Esophagus squamous epithelium (tissue), 5 donors: ENCODE results near the gene COMT. TPM values are rescaled to one million over a fixed set of nuclear protein-coding genes. Genes with fewer than 3 reads are reported as not detected.

Experiments
- DNase-seq: peaks from one replicate; lab custom pipeline; 2025; lab: John Stamatoyannopoulos, UW
- H3K27ac ChIP-seq, 4 donors: fragments of 200-600 bp; sonication (generic); one replicate each; pipeline ENCODE4 v1.5.1; 2016 to 2019; ENCODE audit warnings: mild to moderate bottlenecking in 1 of 4
- H3K27me3 ChIP-seq, 4 donors: fragments of 200-600 bp; sonication (generic); 1 replicate in 3 of 4; 2 replicates in 1 of 4; pipeline versions ENCODE4 v1.5.1 to v1.6.0; 2017 to 2021; ENCODE audit warnings: antibody characterized with exemption in 1 of 4
- H3K36me3 ChIP-seq, 3 donors: fragments of 200-600 bp; sonication (generic); one replicate each; pipeline ENCODE4 v1.5.1; 2016 to 2019
- H3K4me1 ChIP-seq, 3 donors: fragments of 200-600 bp; sonication (generic); one replicate each; pipeline ENCODE4 v1.5.1; 2017 to 2019
- H3K4me3 ChIP-seq, 4 donors: fragments of 200-600 bp; sonication (generic); 1 replicate in 3 of 4; 2 replicates in 1 of 4; pipeline ENCODE4 v1.5.1; 2016 to 2019; ENCODE audit warnings: mild to moderate bottlenecking in 2 of 4, moderate library complexity in 1 of 4
- H3K9me3 ChIP-seq, 3 donors: fragments of 200-600 bp; sonication (generic); one replicate each; pipeline ENCODE4 v1.5.1; 2016 to 2019
- CTCF ChIP-seq, 6 experiments: fragments of 450-650 bp in 4 of 6; fragments of 200-600 bp in 2 of 6; sonication (generic) in 2 of 6; IDR thresholded peaks; one replicate each; pipeline ENCODE4 v1.5.1; 2016 to 2019; ENCODE audit warnings: antibody characterized with exemption in 6 of 6, mild to moderate bottlenecking in 4 of 6, moderate library complexity in 4 of 6
- POLR2A ChIP-seq, 4 donors: fragments of 450-650 bp; IDR thresholded peaks; one replicate each; pipeline ENCODE4 v1.6.1; 2017; ENCODE audit warnings: antibody characterized with exemption in 4 of 4, mild to moderate bottlenecking in 4 of 4, moderate library complexity in 3 of 4
- WGBS, 2 donors: methylation state at CpG; one replicate each; pipeline ENCODE4 v1.1.5; 2018; 5-methylcytosine and 5-hydroxymethylcytosine counted together
- intact Hi-C: fragments of 100-400 bp; cut with DNase I; formaldehyde crosslinking; loops from one replicate; pipeline ENCODE4 v1.15.0; 2022
- total RNA-seq, 4 donors: library from RNA; depleted of rRNA; stranded (reverse); fragments of >200 nt; gene quantifications; one replicate each; pipeline ENCODE4 v1.1.0, GENCODE V29; 2016
- donor health status: DM: yes; HTN: yes; CAD: no.

The COMT gene
- total RNA-seq, 4 donors from 2014 or later, result 210 to 422 (median 234) TPM

DNA sequence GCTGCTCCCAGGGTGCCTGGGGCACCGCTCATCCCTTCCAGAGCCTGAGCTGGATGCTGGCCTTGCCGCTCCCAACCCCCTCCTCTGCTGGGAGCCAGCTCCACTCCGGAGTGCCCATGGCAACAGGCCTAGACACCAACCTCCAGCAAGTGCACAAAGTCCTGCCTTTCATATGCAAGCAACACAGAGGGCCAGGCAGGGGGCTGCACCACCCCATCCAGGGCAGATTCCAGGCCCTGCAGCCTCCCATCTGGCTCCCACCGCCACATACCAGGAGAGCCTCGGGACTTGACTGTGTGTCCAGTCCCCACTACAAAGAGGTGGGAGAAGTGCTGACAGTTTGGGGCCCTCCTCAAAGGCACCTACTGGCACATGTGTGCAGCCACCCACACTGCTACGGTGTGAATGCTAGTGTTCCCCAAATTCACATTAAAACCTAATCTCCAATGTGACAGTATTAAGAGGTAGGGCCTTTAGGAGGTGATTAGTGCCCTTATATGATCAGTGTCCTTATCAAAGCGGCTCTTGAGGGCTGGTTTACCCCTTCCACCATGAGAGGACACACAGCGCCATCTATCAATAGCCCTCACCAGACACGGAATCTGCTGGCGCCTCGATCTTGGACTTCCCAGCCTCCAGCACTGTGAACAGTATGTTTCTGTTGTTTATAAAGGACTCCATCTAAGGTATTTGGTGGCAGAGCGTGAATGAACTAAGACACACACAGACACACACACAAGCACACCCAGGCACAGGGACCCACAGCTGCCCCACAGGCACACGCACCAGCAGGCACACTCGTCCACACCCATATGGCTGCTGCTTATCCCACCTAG lies 58.9 kb downstream of the COMT start:
- WGBS, 2 donors, result 72 to 82% methylated on average over 5 to 8 of the region's 14 CpGs
- peaks cover 0 to 18% (median 13%) of the 10 kb centered on the region in 3 donors for H3K4me1 ChIP-seq

DNA sequence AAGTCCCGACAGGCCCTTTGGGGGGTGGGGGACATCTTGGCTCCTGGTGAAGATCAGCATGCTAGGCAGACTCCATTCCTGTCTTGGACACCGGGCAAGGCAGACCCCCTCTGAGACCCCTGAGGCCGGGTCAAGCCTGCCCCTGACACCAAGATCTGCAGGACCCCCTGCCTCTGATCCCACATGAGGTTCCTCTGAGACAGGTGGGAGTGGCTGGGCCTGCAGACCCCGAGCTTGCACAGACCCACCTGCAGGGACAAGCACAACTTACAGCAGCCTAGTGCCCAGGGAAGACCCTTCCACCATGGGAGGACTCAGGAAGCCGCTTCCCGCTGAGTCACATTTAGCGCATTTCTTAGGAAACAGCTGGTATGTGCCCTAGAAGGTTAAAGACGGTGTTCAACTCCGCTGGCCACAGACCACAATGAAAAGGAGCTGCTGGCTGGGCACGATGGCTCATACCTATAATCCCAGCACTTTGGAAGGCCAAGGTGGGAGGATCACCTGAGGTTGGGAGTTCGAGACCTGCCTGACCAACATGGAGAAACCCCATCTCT lies 59.6 kb downstream of the COMT start:
- peaks cover 0 to 5% (median 0%) of the 10 kb centered on the region in 3 donors for H3K9me3 ChIP-seq
- DNase-seq, result no peak
- no peak overlapping the region for H3K4me3 ChIP-seq
- peaks cover 0 to 12% (median 7%) of the 10 kb centered on the region in 3 donors for H3K4me1 ChIP-seq
- WGBS, 2 donors, result 61 to 85% methylated on average over 4 to 6 of the region's 11 CpGs
- no peaks in the 10 kb centered on the region for H3K27me3 ChIP-seq
- intact Hi-C loops, result no loop called here
- no peaks in the 10 kb centered on the region for H3K36me3 ChIP-seq
- no peak overlapping the region for H3K27ac ChIP-seq
- no peak for TF ChIP-seq CTCF (IDR thresholded peaks at IDR 0.05)
- no peak for TF ChIP-seq POLR2A (IDR thresholded peaks at IDR 0.05)

More for the DNA sequence above, 58.9 kb downstream of the COMT start:
- H3K27me3 ChIP-seq, result no peaks in the 10 kb centered on the region
- H3K9me3 ChIP-seq, result peaks cover 0 to 5% (median 0%) of the 10 kb centered on the region in 3 donors
- intact Hi-C loops, result no loop called here
- TF ChIP-seq CTCF (IDR thresholded peaks at IDR 0.05) (no peak), POLR2A (IDR thresholded peaks at IDR 0.05) (no peak)
- no peak overlapping the region for H3K4me3 ChIP-seq
- no peaks in the 10 kb centered on the region for H3K36me3 ChIP-seq
- H3K27ac ChIP-seq, result no peak overlapping the region
- DNase-seq, result no peak

GRCh38 chr22:20002128-20002527 lies 60.6 kb downstream of the COMT start:
- DNase-seq, result no peak
- Histone ChIP-seq H3K9me3 (peaks cover 0 to 5% (median 0%) of the 10 kb centered on the region in 3 donors), H3K27ac (no peak overlapping the region), H3K4me3 (no peak overlapping the region), H3K36me3 (no peaks in the 10 kb centered on the region), H3K4me1 (peaks cover 0 to 12% (median 5%) of the 10 kb centered on the region in 3 donors), H3K27me3 (no peaks in the 10 kb centered on the region)
- intact Hi-C loops, result no loop called here
- no peak for TF ChIP-seq POLR2A (IDR thresholded peaks at IDR 0.05)
- no peak for TF ChIP-seq CTCF (IDR thresholded peaks at IDR 0.05)
- 74 to 75% methylated on average over 5 to 9 of the region's 9 CpGs for WGBS, 2 donors

DNA sequence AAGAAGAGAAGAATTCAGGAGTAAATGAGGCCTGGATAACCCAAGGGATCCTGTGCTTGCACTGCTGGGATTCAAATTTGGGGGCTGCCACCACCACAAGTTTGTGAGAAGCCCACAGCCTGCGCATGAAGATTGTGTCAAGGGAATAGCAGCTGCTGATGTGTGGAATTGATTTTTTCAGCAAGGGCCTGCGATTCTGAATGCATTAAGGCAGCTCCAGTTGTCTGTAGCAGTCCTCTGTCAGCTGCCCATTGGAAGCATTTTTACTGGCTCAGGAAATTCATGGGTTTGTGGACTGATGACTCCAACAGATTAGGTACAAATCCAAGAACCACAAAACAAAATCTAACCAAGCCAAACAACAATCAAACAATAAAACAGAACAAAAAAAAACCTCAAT lies 61.1 kb downstream of the COMT start:
- Histone ChIP-seq H3K36me3 (no peaks in the 10 kb centered on the region), H3K27ac (no peak overlapping the region), H3K9me3 (peaks cover 0 to 5% (median 0%) of the 10 kb centered on the region in 3 donors), H3K27me3 (no peaks in the 10 kb centered on the region), H3K4me3 (no peak overlapping the region), H3K4me1 (peaks cover 0 to 12% (median 5%) of the 10 kb centered on the region in 3 donors)
- TF ChIP-seq CTCF (IDR thresholded peaks at IDR 0.05), result no peak
- TF ChIP-seq POLR2A (IDR thresholded peaks at IDR 0.05), result no peak
- intact Hi-C loops, result no loop called here
- 70 to 79% methylated on average over 2 of the region's 2 CpGs for WGBS, 2 donors
- no peak for DNase-seq

DNA sequence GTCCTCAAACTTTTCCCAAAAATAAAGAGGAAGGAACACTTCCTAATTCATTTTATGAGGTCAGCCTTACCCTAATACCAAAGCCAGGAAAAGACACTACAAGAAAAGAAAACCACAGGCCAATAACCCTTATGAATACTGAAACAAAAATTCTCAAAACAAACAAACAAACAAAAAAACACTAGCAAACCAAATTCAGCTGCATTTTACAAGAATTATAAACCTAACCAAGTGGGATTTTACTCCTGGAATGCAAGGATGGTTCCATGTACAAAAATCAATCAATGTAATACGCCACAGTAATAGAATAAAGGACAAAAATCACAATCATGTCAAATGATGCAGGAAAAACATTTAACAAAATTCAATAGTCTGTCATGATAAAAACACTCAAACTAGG lies 61.7 kb downstream of the COMT start:
- Histone ChIP-seq H3K4me1 (peaks cover 0 to 10% (median 5%) of the 10 kb centered on the region in 3 donors), H3K9me3 (peaks cover 0 to 5% (median 0%) of the 10 kb centered on the region in 3 donors), H3K36me3 (no peaks in the 10 kb centered on the region), H3K27ac (no peak overlapping the region), H3K4me3 (no peak overlapping the region), H3K27me3 (no peaks in the 10 kb centered on the region)
- WGBS, 2 donors, result 94 to 97% methylated on average over 1 of the region's 1 CpG
- DNase-seq, result no peak
- intact Hi-C loops, result no loop called here
- TF ChIP-seq CTCF (IDR thresholded peaks at IDR 0.05), result no peak
